UCSD-AML1 (cell line): Measurements from ENCODE around the gene LMBRD1.

Experiments
- DNase-seq: peaks from one replicate; lab custom pipeline; 2025; ENCODE audit not compliant: unreplicated experiment; lab: John Stamatoyannopoulos, UW

LMBRD1 gene

GRCh38 chr6:69632932-69633331, 163.9 kb downstream of the LMBRD1 start:
- DNase-seq, result no peak

GRCh38 chr6:69631552-69632346, 165.1 kb downstream of the LMBRD1 start:
- DNase-seq, result no peak

GRCh38 chr6:69630767-69631166, 166.0 kb downstream of the LMBRD1 start:
- no peak for DNase-seq

GRCh38 chr6:69627625-69628024, 169.2 kb downstream of the LMBRD1 start:
- DNase-seq, result no peak

GRCh38 chr6:69624944-69625343, 171.9 kb downstream of the LMBRD1 start:
- no peak for DNase-seq
